Left lung (tissue), 10 donors: ENCODE results near the gene MT1M. TPM values are rescaled to one million over a fixed set of nuclear protein-coding genes. Genes with fewer than 3 reads are reported as not detected.
"Not testable (repeated sequence)": the region's sequence is repeated elsewhere in the genome, so short reads cannot be mapped to it uniquely, and the experiment has no call there.

Experiments used
- ATAC-seq: fragments of 200-7000 bp; cut with Tn5 transposase; one replicate; pipeline ENCODE4 v1.9.1; 2020; ENCODE audit warnings: moderate library complexity
- DNase-seq, 4 donors: peaks; one replicate each; pipeline ENCODE4 v3.0.0-alpha.2; 2013 to 2020
- H3K27ac ChIP-seq, 2 donors: fragments of 200-600 bp; sonication (generic) in 1 of 2; one replicate each; pipeline versions ENCODE4 v1.5.0 to v1.8.0; 2020 to 2021
- H3K27me3 ChIP-seq, 2 donors: fragments of 200-600 bp; sonication (generic) in 1 of 2; one replicate each; pipeline versions ENCODE4 v1.5.0 to v1.8.0; 2020 to 2021
- H3K36me3 ChIP-seq, 2 donors: fragments of 200-600 bp; sonication (generic) in 1 of 2; one replicate each; pipeline versions ENCODE4 v1.5.0 to v1.8.0; 2020 to 2021
- H3K4me1 ChIP-seq, 2 donors: fragments of 200-600 bp; one replicate each; pipeline ENCODE4 v1.8.0; 2021
- H3K4me3 ChIP-seq, 2 donors: fragments of 200-600 bp; sonication (generic) in 1 of 2; one replicate each; pipeline versions ENCODE4 v1.5.0 to v1.8.0; 2020 to 2021; ENCODE audit warnings: mild to moderate bottlenecking in 1 of 2
- H3K9me3 ChIP-seq, 2 donors: fragments of 200-600 bp; sonication (generic) in 1 of 2; one replicate each; pipeline versions ENCODE4 v1.5.0 to v1.8.0; 2020 to 2021
- CTCF ChIP-seq, 2 donors: fragments of 200-600 bp; sonication (generic) in 1 of 2; IDR thresholded peaks; one replicate each; pipeline versions ENCODE4 v1.5.0 to v1.8.0; 2021; ENCODE audit warnings: antibody characterized with exemption in 2 of 2
- intact Hi-C, 2 donors: fragments of 100-400 bp; cut with DNase I; formaldehyde crosslinking; loops; one replicate each; pipeline versions ENCODE4 v1.11.2 to v1.14.2; 2022
- polyA plus RNA-seq, 6 donors: library from polyadenylated mRNA; unstranded; fragments of 120-200 nt; gene quantifications; one replicate each; pipeline ENCODE4 v1.2.1, GENCODE V29; 2013; ENCODE audit not compliant: insufficient read length in 6 of 6
- total RNA-seq, 2 donors: library from RNA; stranded (reverse); fragmentation: NEBNext Ultra II Directional; extraction: Animal tissue kit (Norgen Biotek cat#: 25700); gene quantifications; one replicate each; pipeline ENCODE4 v1.2.1, GENCODE V29; 2021
- donor health status: DM: no; HTN: yes; CAD: no.
- donor health status: DM: no; HTN: no; CAD: no.

MT1M gene
- total and polyA plus RNA-seq, 8 donors = 0.29 to 32.5 (median 0.62) TPM

GRCh38 chr16:56669840-56670619 is 37.6 kb downstream of the MT1M start:
- intact Hi-C loops = no loop called here

GRCh38 chr16:56670620-56670934 is 38.1 kb downstream of the MT1M start:
- Histone ChIP-seq H3K27me3 (peaks cover 29 to 97% of the 10 kb centered on the region in 2 donors), H3K9me3 (no peaks in the 10 kb centered on the region), H3K27ac (no peak overlapping the region), H3K36me3 (no peaks in the 10 kb centered on the region), H3K4me1 (peaks cover 0 to 16% of the 10 kb centered on the region in 2 donors), H3K4me3 (no peak overlapping the region)
- no peak for TF ChIP-seq CTCF (IDR thresholded peaks at IDR 0.05)
- intact Hi-C loops = no loop called here
- no peak for ATAC-seq
- DNase-seq = no peak

More at GRCh38 chr16:56669840-56670619, 37.6 kb downstream of the MT1M start:
- DNase-seq (no peak), ATAC-seq (no peak)
- no peaks in the 10 kb centered on the region for H3K36me3 ChIP-seq
- peaks cover 29 to 97% of the 10 kb centered on the region in 2 donors for H3K27me3 ChIP-seq
- H3K9me3 ChIP-seq = no peaks in the 10 kb centered on the region
- no peak for TF ChIP-seq CTCF (IDR thresholded peaks at IDR 0.05)
- H3K27ac ChIP-seq = no peak overlapping the region
- peaks cover 0 to 16% of the 10 kb centered on the region in 2 donors for H3K4me1 ChIP-seq
- no peak overlapping the region for H3K4me3 ChIP-seq

GRCh38 chr16:56671691-56672090 is 39.2 kb downstream of the MT1M start:
- H3K4me3 ChIP-seq, intact Hi-C loops, H3K27ac ChIP-seq, DNase-seq, H3K9me3 ChIP-seq, H3K36me3 ChIP-seq, ATAC-seq: not testable (repeated sequence)
- Histone ChIP-seq H3K27me3 (peaks cover 34 to 98% of the 10 kb centered on the region in 2 donors), H3K4me1 (peaks cover 0 to 16% of the 10 kb centered on the region in 2 donors)

- intact Hi-C loops, ATAC-seq, H3K9me3 ChIP-seq, H3K27ac ChIP-seq, H3K36me3 ChIP-seq, DNase-seq, H3K4me3 ChIP-seq: not testable (repeated sequence)
- Histone ChIP-seq H3K4me1 (peaks cover 0 to 16% of the 10 kb centered on the region in 2 donors), H3K27me3 (peaks cover 34 to 96% of the 10 kb centered on the region in 2 donors)
These were observed 39.7 kb downstream of the MT1M start for GRCh38 chr16:56672171-56672570.

GRCh38 chr16:56672761-56673536 is 40.5 kb downstream of the MT1M start:
- no peak overlapping the region for H3K27ac ChIP-seq
- intact Hi-C loops = no loop called here
- no peak for ATAC-seq
- H3K36me3 ChIP-seq = no peaks in the 10 kb centered on the region
- peaks cover 0 to 11% of the 10 kb centered on the region in 2 donors for H3K4me1 ChIP-seq
- peaks cover 28 to 88% of the 10 kb centered on the region in 2 donors for H3K27me3 ChIP-seq
- no peak for TF ChIP-seq CTCF (IDR thresholded peaks at IDR 0.05)
- no peak overlapping the region for H3K4me3 ChIP-seq
- no peaks in the 10 kb centered on the region for H3K9me3 ChIP-seq
- DNase-seq = no peak

GRCh38 chr16:56673921-56674320 is 41.5 kb downstream of the MT1M start:
- intact Hi-C loops = no loop called here
- H3K4me3 ChIP-seq = no peak overlapping the region
- peaks cover 18 to 78% of the 10 kb centered on the region in 2 donors for H3K27me3 ChIP-seq
- DNase-seq = peak in 1 of 4 donors; percentile 36
- TF ChIP-seq CTCF (IDR thresholded peaks at IDR 0.05) = peak; percentile 40 to 47
- peaks cover 0 to 7% of the 10 kb centered on the region in 2 donors for H3K4me1 ChIP-seq
- no peaks in the 10 kb centered on the region for H3K9me3 ChIP-seq
- ATAC-seq = peak; percentile 70
- no peak overlapping the region for H3K27ac ChIP-seq
- H3K36me3 ChIP-seq = no peaks in the 10 kb centered on the region

- intact Hi-C loops, H3K9me3 ChIP-seq: not testable (repeated sequence)
These were observed 42.1 kb downstream of the MT1M start for GRCh38 chr16:56674570-56674969.

More at GRCh38 chr16:56674570-56674969, 42.1 kb downstream of the MT1M start:
- H3K4me3 ChIP-seq, H3K4me1 ChIP-seq, ATAC-seq, H3K36me3 ChIP-seq, H3K27ac ChIP-seq, DNase-seq: not testable (repeated sequence)
- peaks cover 11 to 72% of the 10 kb centered on the region in 2 donors for H3K27me3 ChIP-seq
